DND-41 (cell line): Measurements from ENCODE around the gene DSCAML1.

Experiments used
- ATAC-seq: fragments of 200-7000 bp; cut with Tn5 transposase; 3 replicates; pipeline ENCODE4 v1.9.1; 2021; ENCODE audit warnings: low read depth; ENCODE audit not compliant: insufficient read depth
- DNase-seq: peaks from one replicate; pipeline ENCODE4 v3.0.0-alpha.2; 2020
- H2AFZ ChIP-seq: 2 replicates; pipeline ENCODE4 v1.6.0; 2012; ENCODE audit warnings: low read depth, low read length
- H3K27ac ChIP-seq: 2 replicates; pipeline ENCODE4 v1.5.1; 2012; ENCODE audit warnings: low read length, inconsistent platforms
- H3K27me3 ChIP-seq: fragments of 200-600 bp; sonication (generic); 2 replicates; pipeline ENCODE4 v1.6.0; 2012; ENCODE audit warnings: low read length, mild to moderate bottlenecking, inconsistent platforms; ENCODE audit not compliant: insufficient read depth, poor library complexity
- H3K36me3 ChIP-seq: 2 replicates; pipeline ENCODE4 v1.5.1; 2012; ENCODE audit warnings: low read length, inconsistent platforms; ENCODE audit not compliant: insufficient read depth
- H3K4me1 ChIP-seq: 2 replicates; pipeline ENCODE4 v1.5.1; 2012; ENCODE audit warnings: mild to moderate bottlenecking, low read length; ENCODE audit not compliant: insufficient read depth
- H3K4me2 ChIP-seq: 2 replicates; pipeline ENCODE4 v1.6.0; 2012; ENCODE audit warnings: mild to moderate bottlenecking, moderate library complexity, low read length, inconsistent platforms; ENCODE audit not compliant: insufficient read depth
- H3K4me3 ChIP-seq, 2 experiments: fragments of 200-600 bp in 1 of 2; shearing (Covaris generic) in 1 of 2; 2 replicates each; pipeline ENCODE4 v1.5.1; 2012 to 2016; ENCODE audit warnings: inconsistent platforms in 2 of 2, low read length in 2 of 2, mild to moderate bottlenecking in 2 of 2, low read depth in 1 of 2, moderate library complexity in 1 of 2
- H3K79me2 ChIP-seq: 2 replicates; pipeline ENCODE4 v1.6.0; 2012; ENCODE audit warnings: low read length, inconsistent platforms; ENCODE audit not compliant: insufficient read depth
- H3K9ac ChIP-seq: 2 replicates; pipeline ENCODE4 v1.6.0; 2012; ENCODE audit warnings: low read depth, mild to moderate bottlenecking, inconsistent platforms, low read length, moderate library complexity
- H3K9me3 ChIP-seq: 2 replicates; pipeline ENCODE4 v1.5.1; 2012; ENCODE audit warnings: low read length, moderate library complexity, mild to moderate bottlenecking, inconsistent platforms; ENCODE audit not compliant: insufficient read depth, severe bottlenecking
- H4K20me1 ChIP-seq: 2 replicates; pipeline ENCODE4 v1.6.0; 2012; ENCODE audit warnings: low read length; ENCODE audit not compliant: insufficient read depth
- EZH2 ChIP-seq: IDR thresholded peaks from 3 replicates; pipeline ENCODE4 v1.6.1; 2012; ENCODE audit warnings: borderline replicate concordance, low read depth, mild to moderate bottlenecking, moderate library complexity, low read length, inconsistent platforms; ENCODE audit not compliant: severe bottlenecking
- TF ChIP-seq, protein P1 (sequence below): IDR thresholded peaks from 2 replicates; pipeline ENCODE4 v1.5.1; 2012; ENCODE audit warnings: borderline replicate concordance, low read length, moderate library complexity, mild to moderate bottlenecking; ENCODE audit not compliant: poor library complexity, severe bottlenecking; ENCODE audit errors: extremely low read depth

DSCAML1 gene

DNA sequence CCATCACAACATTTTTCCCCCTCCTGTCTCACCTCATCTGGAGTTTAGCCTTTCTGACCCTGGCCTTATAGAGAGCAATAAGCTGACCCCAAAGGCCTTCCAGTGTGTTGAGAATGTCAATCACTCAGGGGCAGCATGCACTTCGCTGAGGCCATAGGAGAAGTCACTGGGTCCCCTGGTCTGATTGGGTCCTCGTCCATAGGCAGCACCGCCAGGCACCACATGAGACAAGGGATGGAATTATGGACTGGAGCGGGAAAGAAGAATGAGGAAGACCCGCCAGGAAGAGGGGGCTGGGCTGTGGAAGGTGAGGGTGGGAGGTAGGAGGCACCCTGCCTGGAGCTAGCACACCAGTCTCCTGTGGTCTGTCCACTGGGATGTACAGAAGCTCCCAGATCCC is 72.9 kb downstream of the DSCAML1 start:
- Histone ChIP-seq H3K9me3 (no peaks in the 10 kb centered on the region), H3K4me2 (no peak overlapping the region), H3K27me3 (no peaks in the 10 kb centered on the region), H3K79me2 (no peaks in the 10 kb centered on the region), H2AFZ (no peak overlapping the region), H3K4me3 (no peak overlapping the region), H3K4me1 (no peaks in the 10 kb centered on the region), H4K20me1 (peaks cover 20% of the 10 kb centered on the region), H3K36me3 (no peaks in the 10 kb centered on the region), H3K27ac (no peak overlapping the region), H3K9ac (no peak overlapping the region)
- ATAC-seq = no peak
- DNase-seq = no peak
- no peak for TF ChIP-seq EZH2
- TF ChIP-seq, protein P1, sequence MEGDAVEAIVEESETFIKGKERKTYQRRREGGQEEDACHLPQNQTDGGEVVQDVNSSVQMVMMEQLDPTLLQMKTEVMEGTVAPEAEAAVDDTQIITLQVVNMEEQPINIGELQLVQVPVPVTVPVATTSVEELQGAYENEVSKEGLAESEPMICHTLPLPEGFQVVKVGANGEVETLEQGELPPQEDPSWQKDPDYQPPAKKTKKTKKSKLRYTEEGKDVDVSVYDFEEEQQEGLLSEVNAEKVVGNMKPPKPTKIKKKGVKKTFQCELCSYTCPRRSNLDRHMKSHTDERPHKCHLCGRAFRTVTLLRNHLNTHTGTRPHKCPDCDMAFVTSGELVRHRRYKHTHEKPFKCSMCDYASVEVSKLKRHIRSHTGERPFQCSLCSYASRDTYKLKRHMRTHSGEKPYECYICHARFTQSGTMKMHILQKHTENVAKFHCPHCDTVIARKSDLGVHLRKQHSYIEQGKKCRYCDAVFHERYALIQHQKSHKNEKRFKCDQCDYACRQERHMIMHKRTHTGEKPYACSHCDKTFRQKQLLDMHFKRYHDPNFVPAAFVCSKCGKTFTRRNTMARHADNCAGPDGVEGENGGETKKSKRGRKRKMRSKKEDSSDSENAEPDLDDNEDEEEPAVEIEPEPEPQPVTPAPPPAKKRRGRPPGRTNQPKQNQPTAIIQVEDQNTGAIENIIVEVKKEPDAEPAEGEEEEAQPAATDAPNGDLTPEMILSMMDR = no peak

DNA sequence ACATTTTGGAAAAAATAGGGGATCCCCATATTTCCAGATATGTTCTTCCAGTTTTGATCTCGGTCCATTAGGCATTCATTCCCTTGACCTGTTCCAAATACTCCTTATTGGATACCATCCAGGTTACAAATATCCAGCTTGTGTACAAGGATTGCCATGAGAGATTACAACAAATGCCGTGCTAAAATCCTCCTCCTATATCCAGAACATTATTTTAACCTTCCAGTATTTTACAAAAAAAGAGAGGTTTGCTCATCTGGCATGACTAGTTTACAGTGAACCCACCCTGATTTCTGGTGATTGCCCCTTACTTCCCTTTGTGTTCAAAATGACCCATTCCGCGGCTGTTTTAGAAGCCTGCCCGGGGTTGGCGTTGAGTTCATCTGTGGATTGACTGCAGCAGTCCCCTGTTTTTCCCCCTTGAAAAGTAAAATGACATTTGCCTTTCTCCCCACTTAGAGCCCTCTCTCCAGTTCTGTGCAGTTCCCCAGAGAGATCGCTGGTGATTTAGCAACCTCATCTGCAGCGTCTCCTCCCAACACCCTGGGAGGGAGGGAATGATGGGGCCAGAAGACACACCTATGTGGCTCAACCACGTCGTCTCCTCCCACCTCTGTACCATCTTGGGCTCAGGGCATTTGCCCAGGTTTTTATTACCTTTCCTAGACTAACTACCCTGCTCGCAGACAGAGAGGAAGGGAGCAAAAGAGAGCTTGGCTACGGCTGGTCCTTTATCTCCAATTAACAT is 73.6 kb downstream of the DSCAML1 start:
- no peak overlapping the region for H2AFZ ChIP-seq
- no peaks in the 10 kb centered on the region for H3K4me1 ChIP-seq
- no peaks in the 10 kb centered on the region for H3K36me3 ChIP-seq
- DNase-seq = no peak
- H3K9me3 ChIP-seq = no peaks in the 10 kb centered on the region
- H3K27ac ChIP-seq = no peak overlapping the region
- TF ChIP-seq, protein P1 = no peak
- TF ChIP-seq EZH2 = no peak
- no peak overlapping the region for H3K9ac ChIP-seq
- no peak for ATAC-seq
- H3K27me3 ChIP-seq = no peaks in the 10 kb centered on the region
- H3K4me3 ChIP-seq = no peak overlapping the region
- no peaks in the 10 kb centered on the region for H3K79me2 ChIP-seq
- peaks cover 20% of the 10 kb centered on the region for H4K20me1 ChIP-seq
- H3K4me2 ChIP-seq = no peak overlapping the region

DNA sequence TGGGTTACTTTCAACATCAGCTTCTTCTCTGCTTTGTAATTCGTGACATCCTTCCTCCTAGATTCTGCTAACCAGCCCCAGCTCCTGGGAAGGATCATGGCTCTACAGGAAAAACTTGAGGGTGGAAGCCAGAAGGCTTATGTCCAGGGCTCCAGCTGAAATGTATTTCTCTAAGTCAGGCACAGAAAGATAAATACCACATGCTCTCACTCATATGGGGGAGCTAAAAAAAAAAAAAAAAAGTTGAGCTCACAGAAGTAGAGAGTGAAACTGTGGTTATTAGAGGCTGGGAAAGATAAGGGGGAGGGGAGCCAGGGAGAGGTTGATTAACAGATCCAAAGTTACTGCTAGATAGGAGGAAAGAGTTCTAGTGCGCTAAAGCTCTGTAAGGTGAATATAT is 74.9 kb downstream of the DSCAML1 start:
- Histone ChIP-seq H3K9me3 (no peaks in the 10 kb centered on the region), H3K4me2 (no peak overlapping the region), H3K9ac (no peak overlapping the region), H3K4me1 (no peaks in the 10 kb centered on the region), H3K79me2 (no peaks in the 10 kb centered on the region), H3K4me3 (no peak overlapping the region), H3K36me3 (no peaks in the 10 kb centered on the region), H3K27ac (no peak overlapping the region), H3K27me3 (no peaks in the 10 kb centered on the region), H4K20me1 (peaks cover 20% of the 10 kb centered on the region), H2AFZ (no peak overlapping the region)
- ATAC-seq (no peak), DNase-seq (no peak)
- TF ChIP-seq, protein P1 = no peak
- TF ChIP-seq EZH2 = no peak
